NCI-H2227 (cell line): ENCODE results near the gene IZUMO3.
"Not testable (repeated sequence)": the region's sequence is repeated elsewhere in the genome, so short reads cannot be mapped to it uniquely, and the experiment has no call there.

Experiments
- DNase-seq: peaks from one replicate; lab custom pipeline; 2025; ENCODE audit not compliant: unreplicated experiment; lab: John Stamatoyannopoulos, UW

Gene IZUMO3, protein sequence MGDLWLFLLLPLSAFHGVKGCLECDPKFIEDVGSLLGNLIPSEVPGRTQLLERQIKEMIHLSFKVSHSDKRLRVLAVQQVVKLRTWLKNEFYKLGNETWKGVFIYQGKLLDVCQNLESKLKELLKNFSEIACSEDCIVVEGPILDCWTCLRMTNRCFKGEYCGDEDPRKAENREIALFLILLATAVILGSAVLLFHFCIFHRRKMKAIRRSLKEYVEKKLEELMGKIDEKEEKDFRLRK

DNA sequence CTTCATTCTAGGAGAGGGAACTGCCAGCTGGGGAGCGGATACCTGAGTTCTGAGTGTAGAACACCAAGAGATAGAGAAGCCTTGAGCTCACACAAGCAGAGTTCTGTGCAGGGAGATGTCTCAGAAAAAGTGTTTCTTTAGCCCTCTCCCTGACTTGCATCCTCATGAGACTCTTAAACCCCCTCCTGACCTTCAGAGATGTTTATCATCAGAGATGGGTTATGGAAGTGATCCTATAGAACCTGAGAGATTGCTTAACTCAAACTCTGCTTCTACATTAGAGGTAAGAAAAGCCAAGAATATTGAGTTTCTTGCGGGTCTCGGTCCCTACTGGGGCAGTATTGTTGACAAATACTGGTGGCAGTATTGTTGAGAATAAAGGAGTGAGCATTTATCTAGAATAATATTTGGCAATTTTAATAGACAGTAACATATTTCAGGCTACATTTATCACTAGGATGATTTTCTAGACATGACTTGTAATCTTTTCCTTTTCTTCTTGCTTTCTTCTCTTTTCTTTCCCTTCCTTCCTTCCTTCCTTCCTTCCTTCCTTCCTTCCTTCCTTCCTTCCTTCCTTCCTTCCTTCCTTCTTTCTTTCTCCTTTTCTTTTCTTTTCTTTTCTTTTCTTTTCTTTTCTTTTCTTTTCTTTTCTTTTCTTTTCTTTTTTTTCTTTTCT, at the start of gene IZUMO3:
IZUMO3 (minus strand) TSS at position 51 of the 676 bp plus-strand sequence. CDS start 248 bp downstream, outside the sequence.
- DNase-seq, result no peak

GRCh38 chr9:24594234-24594850, 48.6 kb upstream of the IZUMO3 start:
- DNase-seq, result no peak

GRCh38 chr9:24590432-24590831, 44.7 kb upstream of the IZUMO3 start:
- no peak for DNase-seq

DNA sequence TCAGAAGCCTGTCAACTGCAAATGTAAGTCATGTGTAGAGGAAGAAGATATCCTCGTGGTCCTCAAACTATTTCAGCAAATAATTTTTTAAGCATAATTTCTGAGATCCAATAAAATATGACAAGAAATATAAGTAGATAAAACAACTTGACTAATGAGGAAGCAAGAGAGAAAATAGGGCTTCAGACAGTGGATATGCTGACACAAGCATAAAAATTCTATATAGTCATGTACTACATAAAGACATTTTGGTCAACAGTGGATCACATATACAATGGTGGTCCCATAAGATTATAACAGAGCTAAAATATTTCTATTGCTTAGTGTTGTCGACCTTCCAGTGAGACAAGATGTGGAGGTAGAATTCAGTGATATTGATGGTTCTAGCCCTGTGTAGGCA, 42.2 kb upstream of the IZUMO3 start:
- no peak for DNase-seq

- DNase-seq, result no peak
These were observed 36.7 kb upstream of the IZUMO3 start for GRCh38 chr9:24582146-24583126.

- DNase-seq, result not testable (repeated sequence)
These were observed 34.3 kb upstream of the IZUMO3 start for GRCh38 chr9:24580005-24580404.

- no peak for DNase-seq
These were observed 26.7 kb upstream of the IZUMO3 start for GRCh38 chr9:24572406-24572805.

GRCh38 chr9:24561957-24562356, 16.3 kb upstream of the IZUMO3 start:
- DNase-seq, result no peak

- DNase-seq, result no peak
These were observed 7.5 kb upstream of the IZUMO3 start for GRCh38 chr9:24553183-24553552.

DNA sequence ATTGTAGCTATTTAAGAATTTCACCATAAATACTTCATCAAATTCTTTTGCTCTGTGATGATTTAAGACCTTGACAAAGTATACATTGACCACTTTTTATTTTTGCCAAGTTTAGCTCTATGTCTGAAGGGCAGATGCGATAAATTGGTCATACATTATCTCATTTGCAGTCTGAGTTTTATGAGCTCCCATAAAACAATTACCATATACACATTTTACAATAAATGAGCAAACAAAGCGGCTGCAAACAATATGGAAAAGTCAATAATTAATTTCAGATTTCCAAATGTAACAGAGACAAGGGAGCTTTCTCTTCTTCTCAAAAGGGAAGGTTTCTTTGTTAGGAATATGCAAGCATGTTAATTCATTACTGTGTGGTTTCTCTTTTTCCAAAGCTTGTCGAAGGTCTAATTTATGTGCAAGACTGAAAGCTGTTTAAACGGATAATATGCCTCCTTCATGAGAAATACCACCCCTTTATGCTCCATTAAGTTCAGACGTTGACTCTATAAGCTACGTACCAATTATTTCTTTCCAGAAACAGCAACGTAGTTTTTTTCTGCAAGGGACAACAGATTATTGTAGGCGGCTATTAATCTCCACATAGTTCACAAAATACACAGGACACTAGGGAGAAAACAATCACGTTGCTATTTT, 7.0 kb upstream of the IZUMO3 start:
- no peak for DNase-seq

DNA sequence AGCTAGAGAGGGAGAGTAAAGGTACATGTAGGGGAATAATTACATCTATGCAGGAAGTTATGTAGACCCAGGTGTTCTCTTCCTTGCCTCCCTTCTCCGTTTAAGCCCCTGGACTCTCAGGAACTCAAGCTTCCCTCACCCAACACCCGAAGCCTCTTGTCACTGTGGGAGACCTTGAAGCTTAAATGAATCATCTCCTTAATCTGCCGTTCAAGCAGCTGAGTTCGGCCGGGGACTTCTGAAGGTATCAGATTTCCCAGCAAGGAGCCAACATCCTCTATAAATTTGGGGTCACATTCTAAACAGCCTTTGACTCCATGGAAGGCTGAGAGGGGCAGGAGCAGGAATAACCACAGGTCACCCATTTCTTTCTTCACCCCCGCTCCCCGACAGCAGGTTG, 412 bp downstream of the IZUMO3 start:
- no peak for DNase-seq

- DNase-seq, result no peak
These were observed 27.2 kb downstream of the IZUMO3 start for GRCh38 chr9:24518545-24518944.

DNA sequence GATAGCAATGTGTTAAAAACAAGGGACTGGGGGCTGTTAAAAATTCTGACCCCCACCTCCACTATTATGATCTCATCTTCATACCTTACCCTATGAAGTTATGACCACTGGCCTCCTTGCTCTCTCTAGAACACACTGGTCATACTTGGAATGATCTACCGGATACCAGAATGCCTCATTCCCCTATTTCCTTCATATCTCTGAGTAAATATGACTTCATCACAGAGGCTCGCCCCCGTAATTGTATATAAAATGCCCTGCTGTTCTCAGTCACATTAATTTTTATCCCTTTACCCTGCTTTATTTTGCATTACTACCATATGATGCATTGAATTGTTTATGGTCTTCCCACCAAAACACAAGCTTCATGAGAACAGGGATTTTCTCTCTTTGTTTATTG, 29.2 kb downstream of the IZUMO3 start:
- no peak for DNase-seq

- no peak for DNase-seq
These were observed 35.8 kb downstream of the IZUMO3 start for GRCh38 chr9:24509850-24510249.

DNA sequence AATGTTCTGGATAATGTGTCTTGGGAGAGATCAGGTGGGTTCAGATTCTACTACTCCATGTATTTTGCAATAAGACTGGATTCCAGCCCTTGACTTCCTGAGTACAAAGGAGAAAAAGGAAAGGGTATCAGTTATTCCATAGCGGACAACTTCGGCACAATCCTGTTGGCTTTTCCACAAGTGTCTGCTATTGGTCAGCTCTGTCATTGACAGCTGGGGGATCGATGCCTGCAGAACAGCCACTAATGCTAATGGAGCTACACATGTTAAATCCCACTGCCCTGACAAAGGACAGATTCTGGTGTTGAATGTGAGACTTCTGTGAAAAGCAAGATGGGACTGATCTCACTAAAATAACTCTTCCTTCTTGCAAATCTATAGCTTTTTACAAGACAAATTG, 41.2 kb downstream of the IZUMO3 start:
- DNase-seq, result no peak

GRCh38 chr9:24502206-24502937, 43.3 kb downstream of the IZUMO3 start:
- DNase-seq, result no peak

DNA sequence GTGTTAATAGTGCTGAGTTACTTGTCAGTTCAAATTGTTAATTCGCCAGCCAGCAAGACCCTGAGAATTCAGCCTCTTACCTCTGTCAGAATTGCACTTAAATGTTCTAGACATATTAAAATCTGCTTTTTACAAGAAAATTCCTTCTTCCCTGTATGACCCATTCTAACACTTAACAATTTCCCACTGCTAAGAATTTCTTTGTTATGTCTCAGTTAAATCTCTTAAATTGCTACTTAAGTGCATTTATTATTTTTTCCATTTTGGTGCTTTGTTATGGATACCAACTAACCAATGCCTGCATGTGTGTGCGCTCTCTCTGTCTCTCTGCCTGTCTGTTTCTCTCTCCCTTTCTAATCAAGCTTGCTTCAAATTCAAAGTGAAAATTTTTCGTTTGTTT, 44.9 kb downstream of the IZUMO3 start:
- DNase-seq, result no peak

- DNase-seq, result no peak
These were observed 47.1 kb downstream of the IZUMO3 start for GRCh38 chr9:24498632-24499031.

GRCh38 chr9:24497671-24498070, 48.0 kb downstream of the IZUMO3 start:
- DNase-seq, result no peak
